ENCODE measurements around the gene FGF18.

- TF ChIP-seq CTCF (conservative IDR thresholded peaks at IDR 0.05; ENCODE audit: low read depth in 2 of 2), result no peak
- no peak for TF ChIP-seq EZH2 (IDR thresholded peaks at IDR 0.05; ENCODE audit: low read depth, unreplicated experiment)
- TF ChIP-seq CREB1 (CRISPR knock-in tag; IDR thresholded peaks at IDR 0.05; ENCODE audit: low read depth), result no peak
- TF ChIP-seq ZNF114 (CRISPR knock-in tag; IDR thresholded peaks at IDR 0.05), result no peak
- no peak for TF ChIP-seq ZNF331 (CRISPR knock-in tag; IDR thresholded peaks at IDR 0.05; ENCODE audit: low read depth)
- no peak for TF ChIP-seq ETS1 (IDR thresholded peaks at IDR 0.05)
- TF ChIP-seq REST (IDR thresholded peaks at IDR 0.05; ENCODE audit: unreplicated experiment), result no peak
Observed at GRCh38 chr5:171475596-171475995, 56.1 kb downstream of the FGF18 start.
